ENCODE measurements around the gene TBC1D24. TPM values are rescaled to one million over a fixed set of nuclear protein-coding genes. Genes with fewer than 3 reads are reported as not detected.

The TBC1D24 gene
- total and polyA plus RNA-seq, 2 experiments from 2014 or later = 5.4 to 21.0 TPM

GRCh38 chr16:2447920-2448583, 26.9 kb upstream of the TBC1D24 start (continued):
- no peak for TF ChIP-seq REST (IDR thresholded peaks at IDR 0.05; ENCODE audit: unreplicated experiment)
- no peak for TF ChIP-seq CREB1 (CRISPR knock-in tag; IDR thresholded peaks at IDR 0.05; ENCODE audit: low read depth)
- TF ChIP-seq ZNF114 (CRISPR knock-in tag; IDR thresholded peaks at IDR 0.05) = no peak
- TF ChIP-seq ZNF331 (CRISPR knock-in tag; IDR thresholded peaks at IDR 0.05; ENCODE audit: low read depth) = no peak
- TF ChIP-seq ETS1 (IDR thresholded peaks at IDR 0.05) = no peak
- no peak for TF ChIP-seq NANOG (IDR thresholded peaks at IDR 0.05; ENCODE audit: borderline replicate concordance)
- no peak for TF ChIP-seq CTCF (conservative IDR thresholded peaks at IDR 0.05; ENCODE audit: low read depth in 2 of 2)
- no peak for TF ChIP-seq POLR2AphosphoS5 (IDR thresholded peaks at IDR 0.05; ENCODE audit: low read depth)
- TF ChIP-seq JUNB (IDR thresholded peaks at IDR 0.05; ENCODE audit: unreplicated experiment) = no peak

- no peaks in the 10 kb centered on the region for H3K9me2 ChIP-seq (ENCODE audit: insufficient read depth)
- Mint-ChIP-seq H3K27ac (no peak overlapping the region), H3K27me3 (ENCODE audit: insufficient read depth, low read depth, poor library complexity) (peaks cover 21% of the 10 kb centered on the region), H3K4me3 (no peak overlapping the region), H3K9me3 (no peaks in the 10 kb centered on the region), H3K4me1 (no peaks in the 10 kb centered on the region), H3K36me3 (ENCODE audit: low read depth) (peaks cover 78% of the 10 kb centered on the region)
- no peaks in the 10 kb centered on the region for H3K79me2 ChIP-seq (replicated peaks; ENCODE audit: insufficient read depth)
- H3F3A ChIP-seq (replicated peaks; ENCODE audit: low read depth) = no peaks in the 10 kb centered on the region
- H3K27me3 ChIP-seq (ENCODE audit: insufficient read depth) = no peaks in the 10 kb centered on the region
- no peak overlapping the region for H3K4me3 ChIP-seq
- H3K27ac ChIP-seq (ENCODE audit: low read depth) = no peak overlapping the region
- no peak overlapping the region for H2AFZ ChIP-seq
- DNase-seq (ENCODE audit: low spot score) = no peak
- H4K20me1 ChIP-seq (replicated peaks; ENCODE audit: insufficient read depth) = no peaks in the 10 kb centered on the region; the same call in 1 of the 2 replicates
- peaks cover 30% of the 10 kb centered on the region for H3K36me3 ChIP-seq (ENCODE audit: insufficient read depth)
- no peak for TF ChIP-seq NANOG (IDR thresholded peaks at IDR 0.05; ENCODE audit: borderline replicate concordance)
- no peak for TF ChIP-seq CTCF (conservative IDR thresholded peaks at IDR 0.05; ENCODE audit: low read depth in 2 of 2)
- TF ChIP-seq EZH2 (IDR thresholded peaks at IDR 0.05; ENCODE audit: low read depth, unreplicated experiment) = no peak
- TF ChIP-seq CREB1 (CRISPR knock-in tag; IDR thresholded peaks at IDR 0.05; ENCODE audit: low read depth) = no peak
- no peak for TF ChIP-seq ETS1 (IDR thresholded peaks at IDR 0.05)
- no peak for ATAC-seq
- H3K4me2 ChIP-seq = no peak overlapping the region
- H3K4me1 ChIP-seq (ENCODE audit: insufficient read depth) = no peaks in the 10 kb centered on the region
Measured at GRCh38 chr16:2449118-2449517, 25.8 kb upstream of the TBC1D24 start.
